HG02678 (cell line): Measurements from ENCODE around the gene SLC50A1.
A peak's percentile ranks its signal among the peaks of the same experiment; 100 is the strongest.

Experiments used
- ATAC-seq: cut with Tn5 transposase; IDR thresholded peaks from one replicate; pipeline ENCODE4 v1.9.1; 2021; ENCODE audit warnings: mild to moderate bottlenecking, moderate library complexity; ENCODE audit not compliant: unreplicated experiment

The SLC50A1 gene

GRCh38 chr1:155182052-155182550 is 46.4 kb downstream of the SLC50A1 start:
- ATAC-seq, result no peak

- no peak for ATAC-seq
These were observed 48.1 kb downstream of the SLC50A1 start for GRCh38 chr1:155183775-155184221.

- no peak for ATAC-seq
These were observed 48.7 kb downstream of the SLC50A1 start for GRCh38 chr1:155184351-155184811.

- ATAC-seq, result peak; percentile 80
These were observed 49.5 kb downstream of the SLC50A1 start for GRCh38 chr1:155184835-155185782.

- ATAC-seq, result peak; percentile 18
These were observed 50.1 kb downstream of the SLC50A1 start for GRCh38 chr1:155185783-155186066.

GRCh38 chr1:155186067-155186793 is 50.6 kb downstream of the SLC50A1 start:
- no peak for ATAC-seq

GRCh38 chr1:155186794-155187455 is 51.3 kb downstream of the SLC50A1 start:
- ATAC-seq, result no peak

- ATAC-seq, result no peak
These were observed 51.8 kb downstream of the SLC50A1 start for GRCh38 chr1:155187456-155187891.

- no peak for ATAC-seq
These were observed 52.6 kb downstream of the SLC50A1 start for GRCh38 chr1:155188268-155188667.
